Neural progenitor cell (in vitro differentiated cells): ENCODE measurements around the gene PLK5. TPM values are rescaled to one million over a fixed set of nuclear protein-coding genes. Genes with fewer than 3 reads are reported as not detected.

Experiments used
- DNase-seq: peaks from one replicate; pipeline ENCODE4 v3.0.0-alpha.2; 2016; ENCODE audit warnings: low spot score
- H2AFZ ChIP-seq: fragments of 200-600 bp; sonication (generic); replicated peaks from 2 replicates; pipeline ENCODE4 v1.6.1; 2016; ENCODE audit warnings: antibody characterized with exemption
- H3F3A ChIP-seq: fragments of 200-600 bp; sonication (generic); 2 replicates; pipeline ENCODE4 v1.6.1; 2016; ENCODE audit warnings: antibody characterized with exemption, low read depth
- H3K27ac ChIP-seq: fragments of 200-600 bp; sonication (generic); 2 replicates; pipeline ENCODE4 v1.5.1; 2016; ENCODE audit warnings: mild to moderate bottlenecking
- H3K27me3 ChIP-seq: fragments of 200-600 bp; sonication (generic); 2 replicates; pipeline ENCODE4 v1.6.1; 2016; ENCODE audit warnings: mild to moderate bottlenecking, moderate library complexity
- H3K36me3 ChIP-seq: fragments of 200-600 bp; sonication (generic); 2 replicates; pipeline ENCODE4 v1.5.1; 2016
- H3K4me1 ChIP-seq: fragments of 200-600 bp; sonication (generic); 2 replicates; pipeline ENCODE4 v1.6.1; 2016; ENCODE audit warnings: mixed run types
- H3K4me2 ChIP-seq: fragments of 200-600 bp; sonication (generic); 2 replicates; pipeline ENCODE4 v1.6.1; 2016
- H3K4me3 ChIP-seq: fragments of 200-600 bp; sonication (generic); 2 replicates; pipeline ENCODE4 v1.5.1; 2016
- H3K79me2 ChIP-seq: fragments of 200-600 bp; sonication (generic); 2 replicates; pipeline ENCODE4 v1.6.1; 2016; ENCODE audit warnings: low read depth
- H3K9ac ChIP-seq: fragments of 200-600 bp; sonication (generic); 2 replicates; pipeline ENCODE4 v1.6.1; 2016
- H3K9me3 ChIP-seq: fragments of 200-600 bp; sonication (generic); 2 replicates; pipeline ENCODE4 v1.5.1; 2016; ENCODE audit warnings: low read depth
- H4K20me1 ChIP-seq: fragments of 200-600 bp; sonication (generic); 2 replicates; pipeline ENCODE4 v1.6.1; 2016; ENCODE audit warnings: low read depth
- H3K27ac Mint-ChIP-seq: 3 replicates; pipeline ENCODE4 v1.8.0; 2021; ENCODE audit warnings: mixed read lengths
- H3K27me3 Mint-ChIP-seq: 2 replicates; pipeline ENCODE4 v1.8.0; 2022; ENCODE audit warnings: low read depth, mild to moderate bottlenecking, inconsistent platforms, moderate library complexity, mixed read lengths; ENCODE audit not compliant: insufficient read depth
- H3K36me3 Mint-ChIP-seq: 3 replicates; pipeline ENCODE4 v1.8.0; 2021; ENCODE audit warnings: mixed read lengths
- H3K4me1 Mint-ChIP-seq: 3 replicates; pipeline ENCODE4 v1.8.0; 2021; ENCODE audit warnings: mixed read lengths
- H3K4me3 Mint-ChIP-seq: 3 replicates; pipeline ENCODE4 v1.8.0; 2021; ENCODE audit warnings: mild to moderate bottlenecking, moderate library complexity, mixed read lengths
- H3K9me3 Mint-ChIP-seq: 3 replicates; pipeline ENCODE4 v1.8.0; 2020; ENCODE audit warnings: mixed read lengths
- EZH2 ChIP-seq: fragments of 200-600 bp; sonication (generic); IDR thresholded peaks from 2 replicates; pipeline ENCODE4 v1.6.1; 2017; ENCODE audit warnings: antibody characterized with exemption, mild to moderate bottlenecking, moderate library complexity
- EZH2phosphoT487 ChIP-seq: fragments of 200-600 bp; sonication (generic); IDR thresholded peaks from 2 replicates; pipeline ENCODE4 v1.6.1; 2017; ENCODE audit warnings: antibody characterized with exemption
- total RNA-seq: library from RNA; depleted of rRNA; stranded (reverse); fragments of >200 nt; gene quantifications from 2 replicates; pipeline ENCODE4 v1.2.3, GENCODE V29; 2015; ENCODE audit warnings: low replicate concordance
- TF ChIP-seq, protein P1 (sequence below): fragments of 200-600 bp; sonication (generic); IDR thresholded peaks from 2 replicates; pipeline ENCODE4 v1.5.1; 2017; ENCODE audit warnings: antibody characterized with exemption, mild to moderate bottlenecking

The PLK5 gene
- total RNA-seq, 1 donor from 2014 or later: not detected

DNA sequence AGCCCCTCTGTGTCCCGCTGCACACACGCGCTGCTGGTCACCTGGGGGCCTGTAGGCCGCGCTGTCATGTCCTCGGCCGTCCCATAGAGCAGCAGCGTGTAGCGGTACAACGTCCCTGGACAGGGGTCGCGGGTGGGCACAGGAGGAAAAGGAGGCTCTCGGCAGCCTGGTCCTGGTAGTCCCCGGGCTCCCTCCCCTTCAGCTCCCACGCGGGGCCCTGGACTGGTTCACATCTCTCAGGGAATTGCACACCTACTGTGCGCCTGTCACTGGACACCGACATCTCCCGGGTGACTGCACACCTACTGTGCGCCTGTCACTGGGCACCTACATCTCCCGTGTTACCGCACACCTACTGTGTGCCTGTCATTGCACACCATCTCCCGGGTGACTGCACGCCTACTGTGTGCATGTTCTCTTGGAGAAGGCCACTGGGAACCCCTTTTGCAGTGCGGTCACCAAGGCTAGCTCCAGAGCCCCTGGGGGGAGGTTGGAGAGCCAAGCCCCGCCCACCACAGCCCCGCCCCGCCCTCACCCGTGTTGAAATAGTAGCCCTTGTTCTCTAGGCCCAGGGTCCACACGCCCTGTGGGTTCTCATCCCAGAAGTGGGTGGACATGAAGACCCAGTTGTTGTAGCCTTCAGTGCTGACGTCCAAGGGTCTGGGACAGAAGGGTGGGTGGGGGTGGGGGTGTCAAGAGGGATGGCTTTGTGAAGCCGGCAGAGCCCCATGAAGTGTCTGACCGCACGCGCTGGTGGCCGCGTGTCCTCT is 41.3 kb upstream of the PLK5 start:
- no peak overlapping the region for H3K27ac Mint-ChIP-seq
- H3K4me3 ChIP-seq: no peak overlapping the region
- H3K79me2 ChIP-seq: peaks cover 14% of the 10 kb centered on the region
- no peaks in the 10 kb centered on the region for H3K36me3 ChIP-seq
- H3K4me3 Mint-ChIP-seq: no peak overlapping the region
- no peaks in the 10 kb centered on the region for H3K9me3 Mint-ChIP-seq
- TF ChIP-seq EZH2: no peak
- TF ChIP-seq, protein P1, sequence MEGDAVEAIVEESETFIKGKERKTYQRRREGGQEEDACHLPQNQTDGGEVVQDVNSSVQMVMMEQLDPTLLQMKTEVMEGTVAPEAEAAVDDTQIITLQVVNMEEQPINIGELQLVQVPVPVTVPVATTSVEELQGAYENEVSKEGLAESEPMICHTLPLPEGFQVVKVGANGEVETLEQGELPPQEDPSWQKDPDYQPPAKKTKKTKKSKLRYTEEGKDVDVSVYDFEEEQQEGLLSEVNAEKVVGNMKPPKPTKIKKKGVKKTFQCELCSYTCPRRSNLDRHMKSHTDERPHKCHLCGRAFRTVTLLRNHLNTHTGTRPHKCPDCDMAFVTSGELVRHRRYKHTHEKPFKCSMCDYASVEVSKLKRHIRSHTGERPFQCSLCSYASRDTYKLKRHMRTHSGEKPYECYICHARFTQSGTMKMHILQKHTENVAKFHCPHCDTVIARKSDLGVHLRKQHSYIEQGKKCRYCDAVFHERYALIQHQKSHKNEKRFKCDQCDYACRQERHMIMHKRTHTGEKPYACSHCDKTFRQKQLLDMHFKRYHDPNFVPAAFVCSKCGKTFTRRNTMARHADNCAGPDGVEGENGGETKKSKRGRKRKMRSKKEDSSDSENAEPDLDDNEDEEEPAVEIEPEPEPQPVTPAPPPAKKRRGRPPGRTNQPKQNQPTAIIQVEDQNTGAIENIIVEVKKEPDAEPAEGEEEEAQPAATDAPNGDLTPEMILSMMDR: no peak
- no peak for TF ChIP-seq EZH2phosphoT487
- peaks cover 13% of the 10 kb centered on the region for H4K20me1 ChIP-seq
- H3K9ac ChIP-seq: no peak overlapping the region
- no peaks in the 10 kb centered on the region for H3K27me3 ChIP-seq
- peaks cover 13% of the 10 kb centered on the region for H3F3A ChIP-seq
- no peaks in the 10 kb centered on the region for H3K9me3 ChIP-seq
- peaks cover 6% of the 10 kb centered on the region for H3K4me1 Mint-ChIP-seq
- no peak for DNase-seq
- H3K36me3 Mint-ChIP-seq: no peaks in the 10 kb centered on the region
- no peak overlapping the region for H2AFZ ChIP-seq
- H3K4me2 ChIP-seq: no peak overlapping the region
- H3K27me3 Mint-ChIP-seq: peaks cover 3% of the 10 kb centered on the region
- no peak overlapping the region for H3K27ac ChIP-seq
- H3K4me1 ChIP-seq: peaks cover 7% of the 10 kb centered on the region

DNA sequence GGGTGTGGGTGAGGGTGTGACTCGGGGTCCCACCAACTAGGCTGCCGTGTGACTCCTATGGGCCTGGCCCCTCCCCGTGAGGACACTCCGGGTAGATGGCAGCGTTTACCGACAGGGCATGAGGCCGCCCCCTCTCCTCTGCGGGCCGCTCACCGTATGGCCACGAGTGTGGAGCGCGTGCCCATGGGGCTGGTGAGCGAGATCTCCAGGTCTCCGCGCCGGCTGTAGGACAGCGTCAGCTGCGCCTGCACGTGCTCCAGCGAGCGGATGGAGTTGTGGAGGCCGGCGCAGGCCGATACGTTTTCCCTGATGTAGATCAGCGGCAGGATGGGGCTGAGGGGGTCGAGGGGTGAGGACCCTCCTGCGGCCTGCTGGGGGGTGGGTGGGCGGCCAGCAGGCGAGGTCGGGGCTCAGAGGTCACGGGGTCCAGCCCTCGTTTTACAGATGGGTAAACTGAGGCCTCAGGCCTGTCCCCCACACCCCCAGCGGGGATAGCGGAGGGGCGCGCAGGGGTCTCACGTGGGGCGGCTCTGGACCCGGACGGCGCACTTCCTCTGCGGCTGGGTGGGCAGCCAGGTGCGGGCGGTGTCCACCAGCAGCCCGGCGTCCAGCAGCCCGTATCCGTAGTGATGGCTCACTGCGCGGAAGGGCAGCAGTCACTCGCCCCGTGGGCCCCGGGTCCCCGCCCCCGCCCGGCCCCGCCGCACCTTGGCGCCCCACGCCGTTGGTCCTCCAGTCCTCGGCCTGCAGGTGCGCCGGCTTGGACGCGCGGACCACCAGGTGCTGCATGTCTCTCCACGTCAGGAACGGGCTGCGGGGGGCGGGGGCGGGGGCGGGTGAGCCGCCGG is 40.5 kb upstream of the PLK5 start:
- Histone ChIP-seq H3K79me2 (peaks cover 6% of the 10 kb centered on the region), H3F3A (peaks cover 13% of the 10 kb centered on the region), H3K4me2 (no peak overlapping the region), H3K4me3 (no peak overlapping the region), H3K9ac (no peak overlapping the region), H3K9me3 (no peaks in the 10 kb centered on the region), H3K27ac (no peak overlapping the region), H3K36me3 (no peaks in the 10 kb centered on the region), H3K4me1 (peaks cover under 1% of the 10 kb centered on the region), H2AFZ (no peak overlapping the region), H3K27me3 (no peaks in the 10 kb centered on the region), H4K20me1 (peaks cover 5% of the 10 kb centered on the region)
- Mint-ChIP-seq H3K27ac (no peak overlapping the region), H3K4me1 (peaks cover 6% of the 10 kb centered on the region), H3K27me3 (peaks cover 3% of the 10 kb centered on the region), H3K9me3 (no peaks in the 10 kb centered on the region), H3K4me3 (no peak overlapping the region), H3K36me3 (no peaks in the 10 kb centered on the region)
- no peak for TF ChIP-seq EZH2phosphoT487
- TF ChIP-seq, protein P1: no peak
- no peak for TF ChIP-seq EZH2
- DNase-seq: no peak

DNA sequence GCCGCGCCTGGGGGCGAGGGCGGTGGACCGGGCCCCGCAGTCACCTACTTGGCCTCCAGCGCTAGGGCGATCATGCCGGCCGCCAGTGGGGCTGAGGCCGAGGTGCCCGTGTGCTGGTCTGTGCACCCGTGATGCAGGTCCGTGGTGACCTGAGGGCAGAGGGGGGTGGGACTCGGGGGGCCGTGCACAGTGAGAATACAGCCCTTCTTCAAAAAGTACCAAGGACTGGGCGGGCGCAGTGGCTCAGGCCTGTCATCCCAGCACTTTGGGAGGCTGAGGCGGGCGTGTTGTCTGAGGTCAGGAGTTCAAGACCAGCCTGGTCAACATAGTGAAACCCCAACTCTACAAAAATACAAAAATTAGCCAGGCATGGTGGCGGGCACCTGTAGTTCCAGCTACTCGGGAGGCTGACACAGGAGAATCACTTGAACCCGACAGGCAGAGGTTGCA is 39.9 kb upstream of the PLK5 start:
- TF ChIP-seq, protein P1: no peak
- TF ChIP-seq EZH2phosphoT487: no peak
- TF ChIP-seq EZH2: no peak
- H3K9ac ChIP-seq: no peak overlapping the region
- H3K9me3 ChIP-seq: no peaks in the 10 kb centered on the region
- no peaks in the 10 kb centered on the region for H3K36me3 Mint-ChIP-seq
- H3K27me3 Mint-ChIP-seq: peaks cover 3% of the 10 kb centered on the region
- no peak overlapping the region for H3K4me3 Mint-ChIP-seq
- no peaks in the 10 kb centered on the region for H4K20me1 ChIP-seq
- H3F3A ChIP-seq: peaks cover 13% of the 10 kb centered on the region
- no peak for DNase-seq
- H3K27ac ChIP-seq: no peak overlapping the region
- no peak overlapping the region for H3K4me2 ChIP-seq
- no peaks in the 10 kb centered on the region for H3K4me1 ChIP-seq
- H2AFZ ChIP-seq: no peak overlapping the region
- H3K79me2 ChIP-seq: no peaks in the 10 kb centered on the region
- H3K4me1 Mint-ChIP-seq: peaks cover 5% of the 10 kb centered on the region
- no peaks in the 10 kb centered on the region for H3K36me3 ChIP-seq
- no peak overlapping the region for H3K27ac Mint-ChIP-seq
- no peak overlapping the region for H3K4me3 ChIP-seq
- H3K27me3 ChIP-seq: no peaks in the 10 kb centered on the region
- H3K9me3 Mint-ChIP-seq: no peaks in the 10 kb centered on the region
